HG03060 (cell line): ENCODE measurements around the gene CA9.

Experiments
- ATAC-seq: cut with Tn5 transposase; IDR thresholded peaks from one replicate; pipeline ENCODE4 v1.9.1; 2021; ENCODE audit warnings: low read depth, moderate number of reproducible peaks; ENCODE audit not compliant: unreplicated experiment

Gene CA9

DNA sequence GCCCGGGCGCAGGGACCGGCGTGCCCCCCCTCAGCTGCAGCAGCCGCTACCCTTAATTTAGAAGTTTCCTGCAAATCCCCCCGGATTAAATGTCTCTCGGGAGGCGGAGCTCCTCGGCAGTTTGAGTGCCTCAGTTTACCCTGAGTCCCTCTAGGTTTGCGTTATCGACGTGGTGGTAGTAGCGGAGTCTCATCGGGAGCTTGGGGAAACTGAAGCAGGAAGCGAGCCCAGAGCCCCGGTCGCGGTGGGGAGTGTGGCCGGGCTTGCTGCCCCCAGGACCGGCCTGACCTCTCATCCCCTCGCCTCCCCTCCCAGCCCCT lies 16.5 kb downstream of the CA9 start:
- ATAC-seq: no peak

- ATAC-seq: no peak
Observed at GRCh38 chr9:35690614-35691333, 17.0 kb downstream of the CA9 start.

- ATAC-seq: no peak
Observed at GRCh38 chr9:35691334-35691650, 17.6 kb downstream of the CA9 start.

DNA sequence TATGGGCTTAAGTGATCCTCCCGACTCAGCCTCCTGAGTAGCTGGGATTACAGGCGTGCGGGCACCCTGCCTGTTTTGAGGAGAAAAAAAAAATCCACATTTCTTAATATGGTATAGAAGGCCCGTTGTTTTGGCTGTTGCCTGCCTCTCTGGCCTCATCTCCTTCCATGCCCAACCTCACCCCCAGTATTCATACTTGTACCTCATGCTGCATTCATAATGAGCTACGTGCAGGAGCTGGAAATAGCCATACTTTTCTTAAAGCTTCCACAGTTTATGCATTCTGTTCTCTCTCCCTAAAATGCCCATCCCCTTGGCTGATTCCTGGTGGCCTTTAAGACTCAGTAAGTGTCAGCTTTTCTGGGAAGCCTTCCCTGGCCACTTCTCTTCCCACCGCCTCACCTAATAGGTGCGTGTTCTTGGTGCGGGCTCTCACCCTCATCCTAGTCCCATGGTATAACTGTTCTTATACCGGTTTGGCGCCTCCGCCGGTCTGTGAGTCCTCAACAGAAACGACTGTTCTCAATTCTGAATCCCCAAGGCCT lies 18.1 kb downstream of the CA9 start:
- no peak for ATAC-seq

DNA sequence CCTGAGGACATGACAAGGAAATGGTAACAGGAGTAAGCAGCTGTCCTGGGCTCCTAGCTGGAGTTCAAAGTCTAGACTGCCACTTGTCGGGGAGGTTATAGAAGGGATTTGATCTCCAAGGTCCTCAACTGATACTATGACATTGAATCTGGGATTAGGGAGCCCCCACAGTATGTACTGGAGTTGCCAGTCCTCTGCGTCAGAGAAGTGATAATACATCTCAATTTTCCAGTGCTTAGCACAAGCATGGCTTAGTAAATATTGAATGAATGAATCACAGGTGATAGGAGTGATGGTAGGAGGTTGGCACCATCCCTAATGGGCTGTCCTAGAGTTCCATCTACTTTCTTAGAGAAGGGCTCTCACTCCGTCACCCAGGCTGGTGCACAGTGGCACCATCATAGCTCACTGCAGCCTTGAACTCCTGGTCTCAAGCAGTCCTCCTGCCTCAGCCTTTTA lies 22.2 kb downstream of the CA9 start:
- no peak for ATAC-seq

- no peak for ATAC-seq
Observed at GRCh38 chr9:35696520-35697215, 22.9 kb downstream of the CA9 start.

DNA sequence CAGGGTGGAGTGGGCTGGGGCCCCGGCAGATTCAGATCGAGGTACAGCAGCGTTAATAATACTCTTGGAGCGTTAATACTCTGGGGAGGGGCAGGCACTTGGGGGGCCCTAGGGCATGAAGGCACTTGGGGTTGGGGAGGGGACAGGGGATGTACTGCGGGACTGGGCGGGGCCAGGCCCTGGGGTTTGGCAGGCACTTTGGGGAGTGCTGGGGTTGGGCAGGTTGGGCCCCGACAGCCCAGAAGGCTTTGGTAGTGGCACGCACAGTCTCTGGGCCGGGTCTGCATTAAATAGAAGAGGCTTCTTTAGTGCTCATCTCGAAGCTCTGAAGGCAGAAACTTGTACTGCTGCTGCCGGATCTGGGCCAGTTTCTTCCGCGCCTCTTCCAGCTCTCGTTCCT lies 23.8 kb downstream of the CA9 start:
- no peak for ATAC-seq

DNA sequence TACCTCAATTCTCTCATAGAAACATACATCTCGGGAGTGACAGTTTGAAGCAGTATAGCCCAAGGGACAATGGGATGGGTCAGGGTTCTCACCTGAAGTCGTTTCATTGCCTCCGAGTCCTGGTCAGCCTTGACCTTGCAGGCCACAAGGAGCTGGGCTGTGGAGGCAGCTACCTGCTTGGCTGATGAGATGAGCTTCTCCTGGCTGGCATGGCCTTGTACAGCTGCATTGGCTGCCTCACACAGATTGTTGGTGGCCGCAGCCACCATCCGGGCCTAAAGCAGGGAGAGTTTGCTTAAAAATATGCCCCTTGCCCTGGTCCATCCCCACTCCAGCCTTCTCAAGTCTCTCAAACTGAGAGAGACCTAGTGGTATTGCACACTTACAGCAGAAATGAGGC lies 24.5 kb downstream of the CA9 start:
- ATAC-seq: no peak

DNA sequence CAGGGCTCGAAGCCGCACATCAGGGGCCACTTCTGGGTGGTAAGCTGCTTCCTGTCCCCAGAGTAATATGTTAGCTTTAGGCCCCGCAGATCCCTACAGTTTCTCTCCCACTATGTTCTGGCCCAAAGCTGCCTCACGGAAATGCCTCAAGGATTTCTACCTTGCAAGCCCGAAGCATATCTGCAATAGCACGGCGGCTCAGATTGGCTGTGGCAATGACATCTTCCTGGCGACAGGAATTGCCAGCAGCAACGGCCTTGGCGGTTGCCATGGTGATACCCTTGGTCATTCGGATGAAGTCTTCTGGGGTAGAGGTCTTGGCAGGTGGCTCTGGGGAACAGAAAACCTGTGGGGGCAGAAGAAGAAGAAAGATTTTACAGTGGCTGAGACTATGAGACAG lies 26.3 kb downstream of the CA9 start:
- no peak for ATAC-seq

DNA sequence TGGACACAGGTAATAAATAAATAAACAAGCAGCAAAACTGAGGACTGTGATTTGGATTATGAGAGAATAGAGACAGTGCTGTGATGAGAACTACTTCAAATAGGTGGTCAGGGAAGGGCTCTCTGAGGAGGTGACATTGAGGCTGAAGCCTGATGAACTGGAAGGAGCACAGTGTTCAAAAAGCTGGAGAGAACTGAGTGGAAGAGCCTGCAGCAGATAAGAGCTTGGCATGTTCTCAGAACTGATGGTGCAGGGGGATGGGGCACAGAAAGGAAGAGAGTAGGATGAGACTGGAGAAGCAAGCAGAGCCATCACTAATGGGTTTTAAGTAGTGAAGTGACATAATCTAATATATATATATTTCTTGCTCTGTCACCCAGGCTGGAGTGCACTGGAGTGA lies 27.2 kb downstream of the CA9 start:
- ATAC-seq: no peak

DNA sequence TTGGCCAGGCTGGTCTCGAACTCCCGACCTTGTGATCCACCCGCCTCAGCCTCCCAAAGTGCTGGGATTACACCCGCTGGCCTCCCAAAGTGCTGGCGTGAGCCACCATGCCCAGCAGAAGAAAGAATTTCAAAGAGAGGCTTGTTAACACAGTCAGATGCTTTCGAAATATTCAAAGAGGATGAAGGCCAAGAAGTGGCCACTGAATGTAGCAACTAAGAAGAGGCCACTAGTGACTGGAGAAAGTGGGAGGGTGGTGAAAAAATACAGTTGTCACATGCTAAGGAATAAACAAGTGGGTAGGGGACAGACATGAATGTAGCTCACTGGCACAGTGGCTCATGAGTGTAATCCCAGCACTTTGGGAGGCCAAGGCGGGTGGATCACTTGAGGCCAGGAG lies 29.0 kb downstream of the CA9 start:
- ATAC-seq: no peak

GRCh38 chr9:35703906-35704672 lies 30.4 kb downstream of the CA9 start:
- no peak for ATAC-seq

GRCh38 chr9:35705372-35705771 lies 31.6 kb downstream of the CA9 start:
- no peak for ATAC-seq

DNA sequence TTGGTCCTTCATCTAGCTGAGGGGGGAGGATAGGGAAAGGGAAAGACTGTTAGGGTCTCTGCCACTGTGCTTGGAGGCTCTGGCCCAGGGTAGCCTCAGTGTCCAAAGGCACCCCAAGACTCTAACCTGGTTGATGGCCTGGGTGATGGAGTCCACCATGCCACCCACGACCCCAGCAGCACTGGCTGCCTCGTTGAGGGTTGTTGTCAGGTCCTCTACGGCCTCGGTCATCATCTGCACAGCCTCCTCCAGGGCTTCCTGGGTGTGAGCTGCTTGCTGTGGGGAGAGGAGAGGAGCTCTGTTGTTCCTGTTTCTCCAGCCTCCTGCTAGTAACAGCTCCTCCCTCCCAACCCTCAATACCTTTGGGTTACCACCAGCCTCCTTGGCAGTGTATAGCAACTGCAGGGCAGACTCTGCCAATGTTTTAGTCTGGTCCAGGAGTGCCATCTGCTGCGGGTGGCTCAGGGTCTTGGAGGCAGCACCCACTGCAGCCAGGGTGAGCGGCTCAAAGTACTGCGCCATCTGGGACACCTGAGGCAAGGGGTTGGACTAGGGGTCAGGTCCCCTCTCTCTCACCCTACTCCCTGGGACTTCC lies 32.2 kb downstream of the CA9 start:
- no peak for ATAC-seq

GRCh38 chr9:35706951-35707350 lies 33.2 kb downstream of the CA9 start:
- ATAC-seq: no peak

- ATAC-seq: no peak
Observed at GRCh38 chr9:35708146-35708545, 34.4 kb downstream of the CA9 start.

DNA sequence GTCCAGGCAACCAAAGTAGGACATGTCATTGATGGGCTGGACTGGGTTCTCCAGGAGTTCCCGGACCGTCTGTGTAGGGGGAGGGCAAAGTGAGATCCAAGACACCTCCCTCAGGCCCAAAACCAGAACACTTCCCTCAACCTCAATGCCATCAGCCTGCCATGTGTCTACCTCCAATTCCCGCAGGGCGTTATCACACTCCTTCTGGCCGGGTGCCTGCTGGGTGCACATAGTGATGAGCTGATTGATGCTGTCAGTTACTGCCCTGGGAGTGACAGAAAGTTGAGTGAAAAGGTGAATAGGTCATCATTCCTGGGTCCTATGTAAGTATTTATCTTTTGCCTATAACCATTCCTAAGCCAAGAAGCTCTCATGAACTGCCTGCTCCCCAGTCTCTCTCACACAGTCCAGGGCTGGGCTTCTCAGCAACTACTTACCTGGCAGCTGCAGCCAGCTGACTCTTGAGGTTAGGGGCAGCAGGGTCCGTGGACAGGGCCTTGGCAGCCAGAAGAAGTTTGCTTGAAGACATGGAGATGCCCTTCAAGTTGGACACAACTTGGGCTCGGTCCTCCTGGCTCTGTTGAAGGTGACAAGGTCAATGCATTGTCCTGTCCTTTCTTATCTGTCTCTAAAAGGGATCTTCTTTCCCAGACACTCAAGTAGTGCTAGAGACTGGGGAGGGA lies 37.2 kb downstream of the CA9 start:
- no peak for ATAC-seq

DNA sequence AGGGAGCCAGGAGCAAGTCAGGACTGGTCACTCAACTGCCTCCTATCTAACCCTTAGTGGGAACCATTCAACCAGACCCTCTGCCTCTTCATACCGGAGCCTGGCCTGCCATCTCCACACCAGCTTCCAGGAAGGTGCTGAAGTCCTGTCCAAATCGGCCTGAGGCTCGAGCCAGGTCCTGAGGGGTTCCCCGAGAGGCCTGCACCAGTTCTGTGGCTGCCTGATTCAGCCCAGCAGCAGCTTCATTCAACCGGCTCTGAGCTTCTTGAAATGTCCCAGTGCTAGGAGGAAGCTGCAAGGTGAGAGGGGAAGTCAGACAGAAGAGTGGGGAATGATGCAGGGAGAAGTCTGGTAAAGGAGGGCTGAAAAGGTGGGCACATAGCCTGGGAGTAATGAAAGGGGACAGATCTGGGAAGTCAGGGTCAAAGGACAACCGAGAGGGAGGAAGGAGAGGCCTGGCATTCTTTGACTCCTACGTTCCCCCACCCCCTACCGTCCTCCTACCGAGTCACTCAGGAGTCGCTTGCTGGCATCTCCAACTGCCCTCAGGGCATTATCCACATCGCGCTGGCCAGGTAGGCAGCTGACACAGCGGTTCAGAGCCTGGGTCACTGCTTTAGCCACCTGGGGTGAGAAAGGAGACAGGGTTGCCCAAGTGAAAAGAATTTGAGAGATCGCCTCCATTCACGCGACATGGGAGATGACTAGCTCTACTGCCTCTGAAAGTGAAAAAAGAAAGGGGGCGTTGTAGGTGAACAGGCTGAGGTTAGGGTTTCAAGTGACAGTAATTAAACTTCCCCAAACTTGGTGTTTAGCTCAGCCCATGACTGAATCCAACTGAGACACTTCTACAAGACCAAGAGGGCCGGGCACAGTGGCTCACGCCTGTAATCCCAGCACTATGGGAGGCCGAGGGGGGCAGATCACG lies 38.0 kb downstream of the CA9 start:
- ATAC-seq: no peak

DNA sequence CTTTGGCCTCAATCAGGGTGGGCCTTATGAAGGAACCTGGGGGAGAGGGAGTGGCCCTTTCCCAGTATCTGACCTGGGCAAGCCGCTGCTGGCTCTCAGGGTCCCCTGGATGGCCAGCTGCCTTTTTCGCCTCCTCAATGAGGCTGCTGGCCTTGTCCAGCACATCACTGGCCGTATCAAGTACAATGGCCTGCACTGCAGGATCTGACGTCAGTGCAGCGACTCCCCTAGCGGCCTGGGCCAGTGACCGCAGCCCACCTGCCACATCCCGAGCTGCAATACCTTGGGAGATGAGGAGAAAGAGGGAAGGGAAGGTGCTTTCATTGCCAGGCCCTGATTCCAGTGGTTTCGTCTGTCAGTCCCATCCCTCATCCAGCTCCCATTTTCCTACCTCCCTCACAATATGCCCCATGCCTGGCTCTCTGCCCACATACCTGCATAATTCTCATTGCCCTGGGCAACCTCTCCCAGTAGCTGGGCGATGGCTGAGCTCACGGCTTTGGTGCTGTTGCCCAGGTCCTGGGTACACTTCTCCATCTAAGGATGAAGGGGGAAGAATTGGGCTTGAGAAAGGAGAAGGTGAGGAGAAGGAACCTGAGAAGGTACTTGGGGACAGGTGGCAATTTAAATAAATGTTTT lies 39.2 kb downstream of the CA9 start:
- no peak for ATAC-seq
